Pancreas (tissue), 10 donors: ENCODE data around the gene CD53. TPM values are rescaled to one million over a fixed set of nuclear protein-coding genes. Genes with fewer than 3 reads are reported as not detected.
"Not testable (repeated sequence)": the region's sequence is repeated elsewhere in the genome, so short reads cannot be mapped to it uniquely, and the experiment has no call there.

Source experiments
- ATAC-seq, 4 donors: fragments of 200-7000 bp; cut with Tn5 transposase; one replicate each; pipeline versions ENCODE4 v1.8.0 to v1.9.1; 2020; ENCODE audit warnings: mild to moderate bottlenecking in 4 of 4, moderate library complexity in 4 of 4
- DNase-seq, 6 donors: peaks; one replicate each; pipeline ENCODE4 v3.0.0-alpha.2; 2020
- FAIRE-seq: peaks from 2 replicates; lab custom pipeline; 2012; peaks lifted over from hg19 to GRCh38; lab: Jason Lieb, UNC
- H3K27ac ChIP-seq, 4 donors: fragments of 200-600 bp; sonication (generic); 1 replicate in 3 of 4; 2 replicates in 1 of 4; pipeline versions ENCODE4 v1.5.0 to v1.8.0; 2020
- H3K27me3 ChIP-seq, 4 donors: fragments of 200-600 bp; one replicate each; pipeline ENCODE4 v1.8.0; 2021
- H3K36me3 ChIP-seq, 3 donors: fragments of 200-600 bp; sonication (generic) in 1 of 3; one replicate each; pipeline versions ENCODE4 v1.5.0 to v1.8.0; 2020 to 2021
- H3K4me1 ChIP-seq, 3 donors: fragments of 200-600 bp; one replicate each; pipeline ENCODE4 v1.8.0; 2021
- H3K4me3 ChIP-seq, 4 donors: fragments of 200-600 bp; sonication (generic) in 2 of 4; one replicate each; pipeline versions ENCODE4 v1.5.0 to v1.8.0; 2020 to 2021
- H3K9me3 ChIP-seq, 4 donors: fragments of 200-600 bp; one replicate each; pipeline ENCODE4 v1.8.0; 2021
- WGBS, 2 donors: extraction: QIAGEN DNeasy Blood & Tissue Kit; methylation state at CpG; one replicate each; pipeline ENCODE4 v1.1.7; 2013; 5-methylcytosine and 5-hydroxymethylcytosine counted together
- intact Hi-C, 3 donors: fragments of 100-400 bp; cut with DNase I; formaldehyde crosslinking; loops; one replicate each; pipeline versions ENCODE4 v1.11.1 to v1.14.2; 2022
- polyA plus RNA-seq, 2 donors: library from polyadenylated mRNA; stranded (reverse); fragments of 200-250 nt; gene quantifications; one replicate each; pipeline ENCODE4 v1.2.3, GENCODE V29; 2013
- total RNA-seq, 6 donors: library from RNA; stranded (reverse); fragmentation: NEBNext Ultra II Directional in 4 of 6; extraction: Animal tissue kit (Norgen Biotek cat#: 25700) in 4 of 6; gene quantifications; one replicate each; pipeline versions ENCODE4 v1.2.1 to v1.2.4, GENCODE V29; 2021 to 2023
- TF ChIP-seq, protein P1 (sequence below), 4 donors: fragments of 200-600 bp; sonication (generic) in 3 of 4; IDR thresholded peaks; one replicate each; pipeline versions ENCODE4 v1.5.0 to v1.8.0; 2021; ENCODE audit warnings: antibody characterized with exemption in 4 of 4
- donor health status: healthy with polysubstance abuse.
- donor health status: DM: no; HTN: no; CAD: no; lungs with moderate emphysema.
- donor health status: DM: no; HTN: no; CAD: no.
- donor health status: control.
- donor health status: control.
- donor health status: Bipolar disorder and iron deficiency.
- donor health status: DM: yes; HTN: yes; CAD: no.
- donor health status: DM: no; HTN: no; CAD: no.
- donor health status: DM: no; HTN: no; CAD: no.
- donor health status: DM: yes; HTN: yes; CAD: no.

CD53 gene, protein sequence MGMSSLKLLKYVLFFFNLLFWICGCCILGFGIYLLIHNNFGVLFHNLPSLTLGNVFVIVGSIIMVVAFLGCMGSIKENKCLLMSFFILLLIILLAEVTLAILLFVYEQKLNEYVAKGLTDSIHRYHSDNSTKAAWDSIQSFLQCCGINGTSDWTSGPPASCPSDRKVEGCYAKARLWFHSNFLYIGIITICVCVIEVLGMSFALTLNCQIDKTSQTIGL
- total RNA-seq (10 to 100 TPM in 2 of 6 donors, 1 to 10 TPM in 4; 1.6 to 34.2 (median 6.4) TPM), polyA plus RNA-seq (1 to 10 TPM; 2.4 to 4.2 TPM)

DNA sequence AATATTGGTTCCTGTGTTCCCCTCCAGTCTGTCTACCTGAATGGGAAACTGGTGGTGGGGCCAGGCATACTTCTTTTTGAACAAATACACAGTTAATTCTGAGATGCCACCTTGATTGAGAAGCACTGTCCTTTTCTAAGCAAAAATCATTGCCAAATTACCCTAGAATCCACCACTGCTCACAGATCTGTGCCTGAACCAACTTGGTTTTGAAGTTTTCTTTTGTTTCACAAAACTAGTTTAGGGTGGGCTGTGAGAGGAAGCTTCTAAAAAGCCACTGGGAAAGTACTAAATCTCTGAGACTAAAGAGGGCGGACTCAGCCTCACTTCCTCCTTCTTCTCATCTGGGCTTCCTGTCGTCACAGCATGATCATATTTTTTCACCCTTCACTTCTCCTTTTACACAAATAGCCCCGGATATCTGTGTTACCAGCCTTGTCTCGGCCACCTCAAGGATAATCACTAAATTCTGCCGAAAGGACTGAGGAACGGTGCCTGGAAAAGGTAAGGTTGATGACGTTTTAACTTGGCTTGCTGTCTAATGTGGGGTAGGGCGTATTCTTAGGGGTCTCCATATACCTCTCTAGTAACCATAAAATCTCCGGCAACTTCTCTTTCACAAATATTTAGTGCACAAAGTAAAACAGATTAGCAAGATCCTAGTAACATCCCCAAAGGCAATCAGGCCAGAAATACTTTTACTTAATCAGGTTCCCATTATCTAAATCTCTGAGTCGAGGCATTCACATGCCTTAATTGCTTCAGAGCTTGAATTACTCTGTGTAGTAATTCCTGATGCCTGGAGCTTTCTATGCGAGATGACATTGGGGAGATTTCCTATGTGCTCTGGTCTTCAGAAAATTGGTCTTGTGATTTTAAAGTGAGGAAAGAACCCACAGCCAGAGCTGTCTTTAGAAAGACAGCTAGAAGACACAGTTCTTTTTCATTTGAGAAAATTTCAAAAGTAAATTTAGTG is at the start of gene CD53:
Gene CD53 (plus strand): TSS at position 404 of the 976 bp plus-strand sequence. CDS start 18,261 bp downstream, outside the sequence.
- Histone ChIP-seq H3K27me3 (no peaks in the 10 kb centered on the region), H3K27ac (peak within 1 kb of the TSS in 2 of 4 donors; percentile 48 to 52), H3K9me3 (no peaks in the 10 kb centered on the region), H3K4me3 (peak within 1 kb of the TSS in 1 of 4 donors; percentile 25), H3K36me3 (no peaks in the 10 kb centered on the region), H3K4me1 (no peaks in the 10 kb centered on the region)
- intact Hi-C loops, result no loop called here
- FAIRE-seq (no peak), ATAC-seq (peak in 2 of 4 donors; percentile 71 to 73), DNase-seq (peak in 1 of 6 donors; percentile 22)
- TF ChIP-seq, protein P1, sequence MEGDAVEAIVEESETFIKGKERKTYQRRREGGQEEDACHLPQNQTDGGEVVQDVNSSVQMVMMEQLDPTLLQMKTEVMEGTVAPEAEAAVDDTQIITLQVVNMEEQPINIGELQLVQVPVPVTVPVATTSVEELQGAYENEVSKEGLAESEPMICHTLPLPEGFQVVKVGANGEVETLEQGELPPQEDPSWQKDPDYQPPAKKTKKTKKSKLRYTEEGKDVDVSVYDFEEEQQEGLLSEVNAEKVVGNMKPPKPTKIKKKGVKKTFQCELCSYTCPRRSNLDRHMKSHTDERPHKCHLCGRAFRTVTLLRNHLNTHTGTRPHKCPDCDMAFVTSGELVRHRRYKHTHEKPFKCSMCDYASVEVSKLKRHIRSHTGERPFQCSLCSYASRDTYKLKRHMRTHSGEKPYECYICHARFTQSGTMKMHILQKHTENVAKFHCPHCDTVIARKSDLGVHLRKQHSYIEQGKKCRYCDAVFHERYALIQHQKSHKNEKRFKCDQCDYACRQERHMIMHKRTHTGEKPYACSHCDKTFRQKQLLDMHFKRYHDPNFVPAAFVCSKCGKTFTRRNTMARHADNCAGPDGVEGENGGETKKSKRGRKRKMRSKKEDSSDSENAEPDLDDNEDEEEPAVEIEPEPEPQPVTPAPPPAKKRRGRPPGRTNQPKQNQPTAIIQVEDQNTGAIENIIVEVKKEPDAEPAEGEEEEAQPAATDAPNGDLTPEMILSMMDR (IDR thresholded peaks at IDR 0.05), result no peak
- 55 to 76% methylated on average over 11 of the region's 11 CpGs for WGBS, 2 donors

DNA sequence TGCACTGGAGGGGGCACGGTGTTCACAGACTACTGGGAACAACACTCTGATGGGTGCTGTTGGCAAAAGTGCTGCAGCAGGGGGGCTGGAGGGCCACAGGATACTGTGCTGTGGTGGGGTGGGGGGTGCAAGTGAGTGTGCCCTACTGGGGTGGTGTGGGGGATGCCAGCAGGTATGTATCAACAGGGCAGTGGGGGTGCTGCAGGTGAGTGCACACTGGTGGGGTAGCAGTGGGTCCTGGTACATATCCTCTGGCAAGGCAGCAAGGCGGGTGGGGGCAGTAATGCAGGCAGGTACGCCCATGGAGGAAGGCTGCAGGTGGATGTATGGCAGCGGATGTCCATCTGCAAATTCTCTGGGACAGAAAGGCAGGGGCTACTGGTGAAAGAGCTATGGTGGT is 48.8 kb upstream of the CD53 start:
- no peaks in the 10 kb centered on the region for H3K27me3 ChIP-seq
- no peaks in the 10 kb centered on the region for H3K9me3 ChIP-seq
- no peaks in the 10 kb centered on the region for H3K4me1 ChIP-seq
- no peak for ATAC-seq
- FAIRE-seq, result no peak
- no peaks in the 10 kb centered on the region for H3K36me3 ChIP-seq
- TF ChIP-seq, protein P1 (IDR thresholded peaks at IDR 0.05), result no peak
- DNase-seq, result peak in 1 of 6 donors; percentile 28
- 74 to 76% methylated on average over 4 of the region's 4 CpGs for WGBS, 2 donors
- H3K4me3 ChIP-seq, result no peak overlapping the region
- H3K27ac ChIP-seq, result no peak overlapping the region
- intact Hi-C loops, result no loop called here

DNA sequence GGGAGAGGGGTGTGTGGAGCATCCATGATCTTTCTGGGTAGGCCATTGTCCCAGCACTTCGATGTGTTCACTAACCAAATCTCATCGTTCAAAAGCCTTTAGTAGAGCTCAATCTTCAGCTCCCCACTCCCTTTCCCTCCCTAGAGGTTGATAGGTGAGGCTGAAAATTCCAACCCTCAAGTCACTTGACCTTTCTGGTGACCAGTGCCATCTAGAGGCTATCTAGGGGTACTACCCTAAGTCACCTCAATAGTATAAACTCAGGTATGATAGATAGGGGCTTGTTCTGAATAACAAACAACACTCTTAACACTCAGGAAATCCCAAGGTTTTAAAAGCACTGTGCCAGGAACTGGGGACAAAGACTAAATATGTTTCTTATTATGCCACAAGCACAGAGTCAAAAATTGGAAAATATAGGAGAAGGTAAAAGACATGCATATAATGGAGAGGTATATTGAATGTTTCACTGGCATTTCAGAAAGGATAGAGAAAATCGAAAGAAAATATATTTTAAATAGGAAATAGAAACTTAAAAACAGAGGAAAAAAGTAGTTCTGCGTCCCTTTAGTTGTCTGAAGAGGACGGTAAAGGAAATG is 42.9 kb upstream of the CD53 start:
- WGBS, 2 donors, result 39 to 48% methylated on average over 5 of the region's 5 CpGs
- no peak for DNase-seq
- H3K27me3 ChIP-seq, result no peaks in the 10 kb centered on the region
- H3K4me3 ChIP-seq, result no peak overlapping the region
- FAIRE-seq, result no peak
- intact Hi-C loops, result no loop called here
- no peaks in the 10 kb centered on the region for H3K4me1 ChIP-seq
- H3K27ac ChIP-seq, result no peak overlapping the region
- no peaks in the 10 kb centered on the region for H3K36me3 ChIP-seq
- peak in 3 of 4 donors; percentile 44 to 65 (median 60) for ATAC-seq
- TF ChIP-seq, protein P1 (IDR thresholded peaks at IDR 0.05), result peak; percentile 22 to 58 (median 51)
- H3K9me3 ChIP-seq, result no peaks in the 10 kb centered on the region

DNA sequence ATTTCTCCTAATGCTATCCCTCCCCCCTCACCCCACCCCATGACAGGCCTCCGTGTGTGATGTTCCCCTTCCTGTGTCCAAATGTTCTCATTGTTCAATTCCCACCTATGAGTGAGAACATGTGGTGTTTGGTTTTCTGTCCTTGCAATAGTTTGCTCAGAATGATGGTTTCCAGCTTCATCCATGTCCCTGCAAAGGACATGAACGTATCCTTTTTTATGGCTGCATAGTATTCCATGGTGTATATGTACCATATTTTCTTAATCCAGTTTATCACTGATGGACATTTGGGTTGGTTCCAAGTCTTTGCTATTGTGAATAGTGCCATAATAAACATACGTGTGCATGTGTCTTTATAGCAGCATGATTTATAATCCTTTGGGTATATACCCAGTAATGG is 39.2 kb upstream of the CD53 start:
- H3K4me1 ChIP-seq, FAIRE-seq, intact Hi-C loops, H3K36me3 ChIP-seq, DNase-seq, H3K9me3 ChIP-seq, ATAC-seq, H3K27me3 ChIP-seq, H3K4me3 ChIP-seq, H3K27ac ChIP-seq: not testable (repeated sequence)
- 53 to 67% methylated on average over 2 to 3 of the region's 3 CpGs for whole genome bisulfite sequencing, 2 donors

DNA sequence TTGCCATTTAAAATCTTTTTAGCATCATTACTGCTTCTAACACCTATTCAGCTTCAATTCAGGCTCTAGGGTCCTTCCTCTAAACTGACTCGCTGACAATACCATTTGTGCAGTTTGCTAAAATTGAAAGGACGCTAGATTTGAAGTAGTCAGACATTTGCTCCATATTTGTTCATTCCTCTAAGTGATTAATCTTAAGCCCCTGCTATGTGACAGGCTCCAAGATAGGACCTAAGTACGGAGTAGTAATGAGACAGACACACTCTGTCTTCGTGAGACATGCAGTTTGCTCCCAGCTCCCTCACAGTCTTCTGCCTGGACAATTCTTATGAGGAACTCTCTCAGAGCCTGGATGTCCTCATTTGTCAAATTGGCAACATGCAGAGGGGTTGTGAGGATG is 26.1 kb upstream of the CD53 start:
- DNase-seq, result no peak
- 45 to 58% methylated on average over 4 of the region's 4 CpGs for WGBS, 2 donors
- Histone ChIP-seq H3K27ac (no peak overlapping the region), H3K4me1 (no peaks in the 10 kb centered on the region), H3K36me3 (no peaks in the 10 kb centered on the region), H3K27me3 (no peaks in the 10 kb centered on the region), H3K4me3 (no peak overlapping the region), H3K9me3 (no peaks in the 10 kb centered on the region)
- no peak for ATAC-seq
- TF ChIP-seq, protein P1 (IDR thresholded peaks at IDR 0.05), result no peak
- intact Hi-C loops, result no loop called here
- no peak for FAIRE-seq
